Activated T-cell treated with anti-CD3 and anti-CD28 coated beads for 1 hour (primary cell): ENCODE measurements around the gene PDCD6IP.
"Not testable (repeated sequence)": the region's sequence is repeated elsewhere in the genome, so short reads cannot be mapped to it uniquely, and the experiment has no call there.

Experiments
- DNase-seq: peaks from one replicate; pipeline ENCODE4 v3.0.0-alpha.2; 2020; ENCODE audit warnings: low read depth

PDCD6IP gene

DNA sequence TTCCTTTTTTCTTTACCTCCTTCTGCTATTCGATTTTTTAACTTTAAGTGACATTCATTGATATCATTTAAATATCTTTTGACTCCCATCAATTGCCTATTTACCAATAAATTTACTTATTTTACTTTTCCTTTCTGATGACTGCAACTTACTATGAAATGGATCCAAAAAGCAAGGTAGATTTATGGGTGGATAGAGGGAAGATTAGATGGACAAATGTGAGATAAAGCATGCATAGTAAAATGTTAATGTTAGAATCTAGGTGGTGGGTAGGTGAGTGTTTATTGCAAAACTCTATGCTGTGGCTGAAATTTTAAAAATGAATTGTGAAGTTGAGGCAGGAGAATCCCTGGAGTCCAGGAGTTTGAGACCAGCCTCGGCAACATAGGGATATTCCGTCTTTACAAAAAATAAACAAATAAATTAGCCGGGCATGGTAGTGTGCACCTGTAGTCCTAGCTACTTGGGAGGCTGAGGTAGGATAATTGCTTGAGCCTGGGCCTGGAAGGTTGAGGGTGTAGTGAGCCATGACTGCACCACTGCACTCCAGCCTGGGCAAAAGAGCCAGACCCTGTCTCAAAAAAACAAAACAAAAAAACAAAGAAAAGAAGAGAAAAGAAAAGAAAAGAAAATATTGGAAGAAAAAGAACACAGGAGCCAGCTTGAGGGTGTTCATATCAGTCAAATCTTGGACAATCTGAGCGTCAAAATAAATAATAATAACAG is 6.1 kb upstream of the PDCD6IP start:
- DNase-seq = no peak

DNA sequence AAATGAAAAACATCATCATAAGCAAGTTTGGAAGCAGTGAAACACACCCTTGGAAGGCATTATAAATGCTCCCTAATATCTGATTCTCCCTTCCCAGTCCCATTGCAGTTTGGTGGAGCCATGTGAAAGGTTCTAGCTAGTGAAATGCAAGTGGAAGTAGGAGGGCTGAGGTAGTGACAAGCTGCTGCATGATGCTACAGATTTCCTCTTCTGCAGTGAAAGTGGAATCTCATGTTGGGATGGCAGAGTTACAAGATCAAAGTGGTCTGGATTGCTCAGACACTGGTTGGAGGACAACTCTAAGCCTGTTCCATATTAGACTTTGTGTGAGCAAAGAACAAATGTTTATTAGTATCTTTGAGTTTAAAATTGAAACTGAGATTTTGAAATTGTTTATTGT is 3.3 kb upstream of the PDCD6IP start:
- DNase-seq = no peak

DNA sequence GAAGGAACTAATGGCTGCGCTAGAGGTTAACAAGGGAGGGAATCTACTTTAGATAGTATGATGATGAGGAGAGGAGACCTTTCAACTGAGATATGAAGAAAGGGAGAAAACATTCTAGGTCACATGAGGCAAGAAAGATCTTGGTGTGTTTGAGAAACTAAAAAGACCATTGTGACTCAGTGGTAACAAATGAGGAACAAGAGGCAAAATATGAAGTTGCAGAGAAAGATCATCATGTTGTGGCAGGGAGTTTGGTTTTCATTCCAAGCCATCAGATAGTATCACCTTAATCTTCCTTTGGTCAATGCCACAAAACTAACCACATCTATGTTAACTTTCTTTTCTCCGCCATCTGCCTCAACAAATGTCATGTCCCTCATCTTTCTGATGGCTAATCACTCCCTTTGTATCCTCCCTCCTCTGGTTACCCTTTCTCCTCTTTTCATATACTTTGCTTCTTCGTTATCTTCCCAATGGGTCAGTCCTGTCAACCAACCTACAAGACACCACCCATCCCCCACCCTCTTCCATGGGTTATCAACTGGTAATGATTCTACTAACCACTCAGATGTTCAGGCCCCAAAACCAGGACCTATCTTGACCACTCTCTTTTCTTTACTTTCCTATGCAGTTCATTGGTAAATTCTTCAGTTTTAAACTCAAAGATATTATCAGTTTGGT is 2.4 kb upstream of the PDCD6IP start:
- no peak for DNase-seq

GRCh38 chr3:33798113-33798417 is 365 bp upstream of the PDCD6IP start:
- DNase-seq = no peak

GRCh38 chr3:33799202-33799551 is 747 bp downstream of the PDCD6IP start:
- DNase-seq = no peak

DNA sequence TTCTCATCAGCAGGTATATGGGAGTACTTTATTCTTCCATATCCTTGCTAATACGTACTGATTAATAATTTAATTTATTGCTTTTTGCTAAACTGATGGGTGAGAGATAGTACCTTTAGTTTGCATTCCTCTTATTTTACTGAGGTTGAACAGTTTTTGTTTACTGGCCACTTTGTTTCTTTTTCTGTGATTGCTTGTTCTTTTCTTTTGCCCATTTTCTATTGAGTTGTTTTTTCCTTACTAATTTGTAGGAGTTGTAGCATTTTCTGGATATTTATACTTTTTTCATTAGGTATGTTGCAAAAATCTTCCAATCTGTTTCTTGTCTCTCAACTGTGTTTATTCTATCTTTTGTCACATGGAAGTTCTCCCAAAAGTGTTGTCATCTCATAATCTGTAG is 4.8 kb downstream of the PDCD6IP start:
- no peak for DNase-seq

- no peak for DNase-seq
Observed at GRCh38 chr3:33803894-33804526, 5.6 kb downstream of the PDCD6IP start.

DNA sequence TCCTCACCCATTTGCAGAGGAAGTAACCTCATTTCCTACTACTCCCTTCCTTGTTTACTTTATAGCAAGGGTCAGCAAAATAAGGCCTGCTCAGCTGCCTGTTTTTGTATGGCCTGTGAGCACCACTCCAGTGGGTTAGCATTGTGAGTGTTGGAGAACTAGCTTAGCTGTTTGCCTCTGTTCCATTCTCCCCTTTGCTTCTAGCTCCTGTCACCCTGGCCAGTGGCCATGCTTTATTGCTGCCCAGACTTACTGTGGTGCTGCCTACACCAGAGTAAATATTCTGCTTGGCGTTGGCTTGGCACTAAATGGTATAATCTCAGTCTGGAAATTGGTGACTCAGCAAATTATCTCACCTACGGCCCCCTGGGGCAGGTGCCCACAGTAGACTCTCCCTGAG is 8.8 kb downstream of the PDCD6IP start:
- DNase-seq = no peak

DNA sequence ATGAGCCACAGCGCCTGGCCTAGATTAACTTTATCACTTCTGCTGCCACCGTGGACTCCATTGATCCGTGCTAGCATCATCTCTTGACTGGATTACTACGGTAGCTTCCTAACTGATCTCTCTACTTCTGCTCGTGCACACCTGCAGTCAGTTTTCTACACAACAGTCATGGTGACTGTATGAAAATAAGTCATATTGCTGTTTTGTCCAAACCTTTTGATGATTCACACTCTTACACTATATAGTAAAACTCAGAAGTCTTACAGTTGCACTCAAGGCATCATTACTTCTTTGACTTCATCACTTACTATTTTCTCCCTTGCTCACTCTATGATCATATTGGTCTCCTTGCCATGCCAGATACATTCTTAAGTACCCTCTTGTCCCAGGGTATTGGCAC is 10.1 kb downstream of the PDCD6IP start:
- DNase-seq = no peak

GRCh38 chr3:33810545-33810944 is 12.1 kb downstream of the PDCD6IP start:
- no peak for DNase-seq

DNA sequence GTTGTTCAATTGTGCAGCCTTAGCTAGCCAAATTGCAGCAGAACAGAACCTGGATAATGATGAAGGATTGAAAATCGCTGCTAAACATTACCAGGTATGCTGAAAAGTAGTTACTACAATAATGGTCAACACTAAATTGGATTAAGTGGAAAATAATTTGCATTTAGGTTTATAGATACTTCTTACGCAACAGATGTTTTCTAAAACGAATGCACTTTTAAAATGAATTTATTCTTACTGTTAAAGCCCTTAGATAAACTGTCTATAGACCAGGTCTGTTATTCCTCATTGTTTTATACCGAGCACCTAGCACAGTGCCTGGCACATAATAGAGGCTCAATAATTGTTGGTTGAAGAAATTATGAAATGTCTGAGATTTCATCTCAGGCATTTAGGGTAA is 23.6 kb downstream of the PDCD6IP start:
- DNase-seq = no peak

- DNase-seq = no peak
Observed at GRCh38 chr3:33823821-33824220, 25.4 kb downstream of the PDCD6IP start.

- no peak for DNase-seq
Observed at GRCh38 chr3:33825111-33825510, 26.7 kb downstream of the PDCD6IP start.

DNA sequence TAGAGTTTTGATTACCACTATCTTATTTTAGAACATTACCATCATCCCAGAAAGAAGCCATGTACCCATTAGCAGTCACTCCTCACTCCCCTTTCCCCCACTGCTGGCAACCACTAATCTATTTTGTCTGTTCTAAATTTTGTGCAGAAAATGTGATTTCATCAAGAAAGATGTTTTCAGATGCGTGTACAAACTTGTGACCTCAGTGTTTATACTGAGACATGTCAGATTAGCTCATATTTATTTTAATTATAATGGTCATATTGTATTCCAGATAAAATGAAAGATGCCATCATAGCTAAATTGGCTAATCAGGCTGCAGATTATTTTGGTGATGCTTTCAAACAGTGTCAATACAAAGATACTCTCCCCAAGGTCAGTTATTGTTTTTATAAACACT is 27.8 kb downstream of the PDCD6IP start:
- DNase-seq = no peak

GRCh38 chr3:33826688-33827087 is 28.3 kb downstream of the PDCD6IP start:
- DNase-seq = no peak

- DNase-seq = no peak
Observed at GRCh38 chr3:33829720-33830119, 31.3 kb downstream of the PDCD6IP start.

- DNase-seq = no peak
Observed at GRCh38 chr3:33831053-33831452, 32.6 kb downstream of the PDCD6IP start.

DNA sequence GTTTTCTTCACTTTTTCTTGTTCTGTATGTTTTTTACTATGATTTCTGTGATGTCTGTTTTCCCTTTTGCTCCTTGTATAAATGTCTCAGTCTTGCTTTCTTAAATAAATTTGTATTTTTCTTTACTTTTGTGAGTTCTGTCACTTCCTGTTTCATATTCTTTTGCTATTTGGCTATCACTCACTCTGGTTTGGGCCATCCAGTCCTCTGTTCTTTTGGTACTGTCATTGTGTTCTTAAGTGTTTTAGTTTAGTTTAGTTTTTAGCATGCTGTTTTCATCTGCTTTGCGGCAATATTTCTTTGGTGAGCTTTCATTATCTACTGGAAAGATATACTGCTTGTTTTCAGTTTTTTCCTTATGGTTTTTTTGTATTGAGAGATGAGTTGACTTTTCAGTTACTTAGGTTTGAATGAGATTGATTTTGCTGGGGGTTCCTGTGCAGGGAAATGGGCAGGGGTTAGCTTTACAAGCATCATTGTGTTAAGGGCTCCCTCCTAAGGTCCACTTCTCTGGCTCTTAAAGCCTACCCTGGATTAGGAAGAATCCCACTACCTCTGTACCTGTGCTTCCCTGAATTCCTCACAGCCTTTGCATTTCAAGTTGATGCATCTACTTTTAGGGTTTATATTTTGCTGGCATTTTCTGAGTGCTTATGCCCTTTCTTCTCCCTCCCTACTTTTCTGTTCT is 35.1 kb downstream of the PDCD6IP start:
- no peak for DNase-seq

DNA sequence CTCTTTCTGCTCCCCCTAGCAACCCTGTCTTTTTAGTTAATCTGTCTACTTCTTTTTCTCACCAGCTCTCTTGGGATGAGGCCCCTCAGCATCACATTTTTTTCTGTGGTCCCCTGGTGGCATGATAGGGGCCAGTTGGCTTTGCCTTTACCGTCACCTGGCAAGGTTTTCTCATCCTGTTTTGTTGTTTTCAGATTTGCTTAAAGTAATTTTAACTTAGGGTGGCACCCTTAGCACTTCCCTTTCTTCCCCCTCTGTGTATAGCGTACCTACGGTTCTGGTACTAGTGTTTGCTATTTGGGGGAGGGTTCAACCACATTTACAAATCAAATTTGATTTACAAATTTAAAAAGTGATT is 35.6 kb downstream of the PDCD6IP start:
- DNase-seq = no peak

DNA sequence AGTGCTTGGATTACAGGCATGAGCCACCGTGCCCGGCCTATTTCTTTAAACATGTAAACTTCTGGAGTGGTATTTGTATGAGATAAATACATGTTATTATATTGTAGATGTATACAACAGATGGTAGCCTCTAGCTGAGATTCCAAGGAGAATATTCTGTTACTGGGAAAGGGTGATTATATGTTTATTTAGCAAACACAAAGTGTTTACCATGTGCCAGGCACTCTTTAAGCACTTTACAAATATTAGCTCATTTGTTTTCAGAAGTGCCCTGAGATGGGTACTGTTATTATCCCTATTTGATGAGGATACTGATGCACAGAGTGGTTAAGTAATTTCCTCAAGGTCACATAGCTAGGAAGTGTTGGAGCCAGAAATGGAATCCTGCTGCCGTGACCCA is 38.8 kb downstream of the PDCD6IP start:
- not testable (repeated sequence) for DNase-seq

GRCh38 chr3:33839283-33839682 is 40.9 kb downstream of the PDCD6IP start:
- no peak for DNase-seq

- no peak for DNase-seq
Observed at GRCh38 chr3:33840179-33840578, 41.7 kb downstream of the PDCD6IP start.

DNA sequence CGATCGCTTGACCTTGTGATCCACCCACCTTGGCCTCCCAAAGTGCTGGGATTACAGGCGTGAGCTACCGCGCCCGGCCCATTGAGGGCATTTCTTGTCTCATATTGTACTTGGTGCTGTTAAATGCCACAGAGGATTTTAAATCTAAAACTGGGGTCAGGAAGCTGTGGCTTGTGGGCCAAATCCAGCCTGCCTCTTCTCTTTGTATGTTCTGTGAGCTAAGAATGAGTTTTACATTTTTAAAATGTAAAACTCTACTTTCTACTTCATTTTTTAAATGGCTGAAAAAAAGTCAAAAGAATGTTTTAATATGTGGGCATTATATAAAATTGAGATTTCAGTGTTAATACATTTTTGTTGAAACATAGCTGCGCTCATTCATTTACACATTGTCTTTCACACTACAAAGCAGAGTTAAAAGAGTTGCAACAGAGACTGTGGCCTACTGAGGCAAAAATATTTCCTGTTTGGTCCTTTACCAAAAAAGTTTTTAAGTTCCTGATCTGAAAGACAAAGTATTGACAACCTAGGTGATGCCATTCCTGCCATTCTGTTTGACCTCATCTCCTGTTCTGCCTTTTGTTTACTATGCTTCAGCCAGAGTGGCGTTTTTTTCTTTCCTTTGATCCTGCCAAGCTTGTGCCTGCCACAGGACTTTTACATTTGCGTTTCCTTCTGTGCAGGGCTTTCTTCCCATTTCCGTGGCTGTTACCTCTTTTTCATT is 50.4 kb downstream of the PDCD6IP start:
- no peak for DNase-seq
